RPMI8226 (cell line): ENCODE results near the gene TMEM132E.

Source experiments
- DNase-seq: peaks from one replicate; pipeline ENCODE4 v3.0.0-alpha.2; 2015

TMEM132E gene

GRCh38 chr17:34637041-34637547, 57.7 kb downstream of the TMEM132E start:
- DNase-seq: no peak

GRCh38 chr17:34637548-34638525, 58.5 kb downstream of the TMEM132E start:
- peak; percentile 85 for DNase-seq

GRCh38 chr17:34638526-34639260, 59.3 kb downstream of the TMEM132E start:
- no peak for DNase-seq

DNA sequence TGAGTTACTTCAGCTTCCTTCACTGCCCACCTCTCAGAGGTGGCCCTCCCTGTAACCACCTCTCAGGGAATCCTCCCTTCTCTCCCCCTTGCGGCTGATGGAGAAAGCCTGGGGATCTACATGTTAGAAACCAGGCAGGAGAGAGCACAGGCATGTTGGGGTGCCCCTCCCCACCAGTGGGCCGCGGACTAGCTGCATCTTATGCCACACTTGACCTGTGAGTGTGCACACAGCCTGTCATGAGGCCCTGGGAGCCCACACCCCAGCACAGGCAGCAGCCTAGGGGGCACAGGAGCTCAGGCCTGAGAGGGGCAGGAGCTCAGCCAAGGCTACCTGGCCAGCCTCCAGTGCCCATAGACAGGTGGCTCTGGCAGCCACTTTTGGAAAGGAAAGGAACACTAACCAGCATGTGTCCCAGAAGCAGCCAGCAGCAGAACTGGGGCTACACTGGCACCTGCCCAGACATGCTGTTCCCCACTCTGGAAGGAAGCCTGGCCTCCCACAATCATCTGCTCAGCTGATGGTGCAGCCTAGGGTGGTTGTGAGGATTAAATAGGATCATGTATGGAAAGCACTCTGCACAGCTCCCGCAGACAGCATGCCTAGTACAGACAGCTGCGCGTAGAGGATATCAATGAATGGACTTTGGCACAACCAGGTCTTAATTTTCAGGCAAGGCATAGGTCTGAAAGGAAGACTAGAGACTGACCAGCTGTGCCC, 60.5 kb downstream of the TMEM132E start:
- DNase-seq: no peak

DNA sequence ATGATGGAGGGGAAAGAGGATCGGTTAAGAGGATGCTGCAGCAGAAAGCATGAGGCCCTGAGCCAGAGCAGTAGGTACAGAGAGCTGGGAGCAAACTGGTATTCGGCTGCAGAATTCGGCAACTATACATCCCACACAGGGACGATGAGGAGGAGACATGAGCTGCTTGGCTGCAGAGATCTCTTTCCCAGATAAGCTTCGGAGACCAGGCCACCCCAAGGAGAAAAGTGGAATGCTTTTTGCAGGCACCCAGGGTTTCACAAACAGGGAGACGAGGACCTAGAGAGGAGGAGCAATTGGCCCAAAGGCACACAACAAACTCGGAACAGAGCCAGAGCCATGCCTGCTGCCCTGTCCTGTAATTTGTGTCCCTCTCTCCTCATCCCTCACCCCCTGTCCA, 62.0 kb downstream of the TMEM132E start:
- DNase-seq: no peak

DNA sequence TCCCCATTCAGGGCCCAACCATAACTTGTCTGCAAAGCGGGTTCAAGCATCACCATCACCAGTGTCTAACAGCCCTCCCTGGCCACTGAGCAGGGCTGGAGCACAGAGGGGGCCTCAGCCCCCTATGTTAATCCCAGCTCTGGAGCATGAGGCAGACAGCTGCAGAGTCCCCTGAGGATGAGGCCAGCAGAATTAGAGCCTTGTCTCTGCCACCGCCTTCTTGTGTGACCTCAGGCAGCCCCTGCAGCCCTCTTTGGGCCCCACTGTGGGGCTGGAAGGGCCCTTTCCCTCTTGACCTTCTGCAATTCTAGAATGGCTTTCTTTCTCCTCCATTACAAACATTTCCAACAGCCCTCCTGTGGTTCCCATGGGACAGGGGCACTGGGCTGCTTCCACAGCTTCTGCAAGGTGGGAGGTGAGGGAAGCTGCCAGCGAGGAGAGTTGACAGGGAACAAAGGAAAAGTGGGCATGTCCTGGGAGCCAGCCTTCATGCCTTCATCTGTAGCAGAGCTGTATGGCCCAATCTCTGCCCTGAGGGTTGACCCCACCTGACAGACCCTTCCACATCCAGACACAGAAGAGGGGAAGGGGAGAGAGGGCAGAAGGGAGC, 65.7 kb downstream of the TMEM132E start:
- DNase-seq: no peak

DNA sequence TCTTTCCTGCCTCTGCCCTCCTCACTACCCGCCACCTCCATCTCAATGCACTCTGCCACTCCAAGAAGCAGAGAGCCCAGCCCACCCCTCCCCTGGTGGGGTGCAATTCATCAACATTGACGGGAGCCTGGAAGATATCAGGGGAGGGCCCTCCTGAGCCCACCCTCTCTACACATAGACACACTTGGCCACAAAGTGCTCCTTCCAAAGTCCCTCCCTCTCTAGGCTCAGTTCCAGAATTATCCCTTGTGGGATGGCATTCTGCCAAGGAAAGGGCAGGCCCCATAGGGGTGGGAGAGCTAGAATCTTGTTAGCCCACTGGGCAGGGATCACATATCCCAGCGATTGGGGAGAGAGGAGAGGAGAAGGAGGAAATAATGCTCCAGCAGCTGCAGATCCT, 66.2 kb downstream of the TMEM132E start:
- peak; percentile 15 for DNase-seq

DNA sequence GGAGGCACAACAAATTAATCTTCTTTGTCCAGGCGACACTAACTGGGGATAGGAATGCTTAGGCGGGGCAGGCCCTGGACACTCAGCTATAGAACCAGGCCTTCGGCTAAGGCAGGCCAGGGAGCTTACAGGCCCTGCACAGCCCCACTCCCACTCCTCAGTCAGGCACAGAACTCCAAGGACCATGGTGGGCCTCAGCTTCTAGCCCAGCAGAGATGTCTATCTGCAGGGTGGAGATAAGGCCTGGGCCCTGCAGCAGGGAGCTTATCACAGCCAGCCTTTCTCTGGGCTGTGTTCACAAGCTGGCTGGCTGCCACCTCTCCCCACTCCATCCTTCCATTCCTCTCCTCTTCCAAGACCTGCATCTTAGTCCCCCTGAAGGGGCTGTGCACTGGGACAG, 68.1 kb downstream of the TMEM132E start:
- no peak for DNase-seq

DNA sequence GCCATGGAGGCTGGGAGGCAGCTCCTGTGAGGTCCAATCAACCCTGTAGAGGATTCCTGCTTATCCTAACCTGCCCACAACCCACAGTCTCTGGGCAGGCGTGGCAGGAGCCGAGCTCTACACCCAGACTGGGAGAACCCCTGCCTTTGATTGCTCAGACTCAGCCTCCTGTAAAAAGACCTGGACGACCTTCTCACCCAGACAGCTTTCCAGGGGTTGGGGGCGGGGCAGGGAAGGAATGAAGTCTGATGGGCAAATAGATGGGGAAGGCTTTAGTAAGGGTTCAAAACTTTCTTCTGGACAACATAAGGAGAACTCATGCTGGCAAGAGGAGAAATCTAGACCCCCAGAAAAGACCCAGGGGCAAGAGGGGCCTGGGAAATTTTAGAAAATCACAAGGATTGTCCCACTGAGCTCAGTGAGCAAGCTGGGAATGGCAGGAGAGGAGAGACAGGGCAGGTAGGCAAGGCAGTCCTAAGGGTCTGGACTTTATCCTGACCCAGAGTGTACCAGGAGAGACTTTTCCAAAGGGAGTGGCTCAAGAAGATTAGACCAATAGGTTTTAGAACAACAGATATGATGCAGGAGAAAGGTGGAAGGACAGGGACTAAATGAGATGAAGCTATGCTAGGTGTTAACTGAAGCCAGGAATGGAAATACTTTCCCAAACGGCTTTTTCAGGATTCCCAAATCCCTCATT, 70.8 kb downstream of the TMEM132E start:
- DNase-seq: no peak

GRCh38 chr17:34651402-34651811, 72.0 kb downstream of the TMEM132E start:
- no peak for DNase-seq

- DNase-seq: no peak
Measured at GRCh38 chr17:34652021-34652555, 72.7 kb downstream of the TMEM132E start.

DNA sequence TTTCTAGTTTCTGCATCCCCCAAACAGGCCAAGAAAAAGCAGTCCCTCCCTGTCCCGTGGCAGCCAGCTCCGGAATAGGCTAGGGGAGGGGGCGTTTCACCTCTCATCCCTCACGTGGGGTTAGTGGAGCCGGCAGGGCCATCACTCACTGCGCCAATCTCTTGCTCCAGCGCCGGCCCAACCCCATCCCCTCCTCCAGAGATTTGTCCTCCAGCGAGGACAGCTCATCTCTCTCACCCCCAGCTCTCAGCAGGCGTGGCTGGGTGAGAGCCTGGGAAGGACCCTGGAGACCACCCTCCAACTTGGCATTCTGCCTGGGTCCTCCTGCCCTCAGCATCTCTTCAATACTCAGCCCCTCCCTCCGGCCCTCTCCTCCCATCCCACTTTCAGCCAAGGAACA, 74.1 kb downstream of the TMEM132E start:
- no peak for DNase-seq

- DNase-seq: no peak
Measured at GRCh38 chr17:34654276-34654880, 75.0 kb downstream of the TMEM132E start.

- no peak for DNase-seq
Measured at GRCh38 chr17:34654881-34655276, 75.5 kb downstream of the TMEM132E start.

DNA sequence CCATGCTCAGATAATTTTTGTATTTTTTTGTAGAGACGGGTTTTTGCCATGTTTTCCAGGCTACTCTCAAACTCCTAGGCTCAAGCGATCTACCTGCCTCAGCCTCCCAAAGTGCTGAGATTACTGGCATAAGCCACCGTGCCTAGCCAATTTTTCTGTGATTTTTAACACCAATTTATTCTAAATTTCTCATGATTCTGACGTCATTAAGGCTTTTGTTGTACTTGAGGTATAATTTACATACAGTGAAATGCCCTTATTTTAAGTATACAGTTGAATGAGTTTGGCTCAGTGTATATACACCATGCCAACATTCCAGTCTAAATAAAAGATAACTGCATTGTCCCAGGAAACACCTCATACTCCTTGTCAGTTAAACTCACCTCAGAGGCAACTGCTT, 77.4 kb downstream of the TMEM132E start:
- no peak for DNase-seq

DNA sequence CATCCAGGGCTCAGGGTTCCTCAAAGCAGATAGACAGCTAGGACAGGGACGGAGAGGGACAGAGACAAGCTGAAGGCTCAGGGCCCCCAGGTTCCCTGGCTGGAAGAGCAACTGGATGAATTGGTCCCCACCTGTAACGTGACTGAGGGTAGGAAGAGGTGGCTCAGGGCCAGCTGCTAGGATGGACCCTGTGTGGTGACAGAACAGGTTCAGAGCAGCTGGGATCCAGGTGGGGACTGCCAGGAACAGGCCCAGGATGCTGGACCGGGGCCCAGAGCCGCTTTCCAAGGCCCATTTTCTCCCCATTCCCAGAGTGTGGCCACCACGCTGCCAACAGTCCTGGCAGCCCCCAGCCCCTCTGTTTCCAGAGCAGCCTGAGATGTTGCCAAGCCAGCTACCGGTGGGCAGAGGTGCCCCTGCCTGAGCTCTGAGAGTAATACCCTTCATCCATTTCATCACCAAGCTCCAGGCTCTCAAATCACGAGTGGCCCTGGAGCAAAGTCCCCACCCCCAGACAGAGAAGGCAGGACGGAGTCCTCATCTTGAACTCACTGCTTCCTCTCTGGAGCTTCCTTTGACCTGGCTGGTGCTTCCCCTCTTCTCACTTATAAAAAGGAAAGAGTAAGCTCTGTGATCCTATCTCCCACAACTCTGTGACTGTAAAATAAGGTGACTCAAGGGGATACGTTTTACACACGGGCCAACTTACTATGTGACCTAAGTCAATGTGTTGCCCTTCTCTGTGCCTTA, 79.6 kb downstream of the TMEM132E start:
- DNase-seq: no peak

DNA sequence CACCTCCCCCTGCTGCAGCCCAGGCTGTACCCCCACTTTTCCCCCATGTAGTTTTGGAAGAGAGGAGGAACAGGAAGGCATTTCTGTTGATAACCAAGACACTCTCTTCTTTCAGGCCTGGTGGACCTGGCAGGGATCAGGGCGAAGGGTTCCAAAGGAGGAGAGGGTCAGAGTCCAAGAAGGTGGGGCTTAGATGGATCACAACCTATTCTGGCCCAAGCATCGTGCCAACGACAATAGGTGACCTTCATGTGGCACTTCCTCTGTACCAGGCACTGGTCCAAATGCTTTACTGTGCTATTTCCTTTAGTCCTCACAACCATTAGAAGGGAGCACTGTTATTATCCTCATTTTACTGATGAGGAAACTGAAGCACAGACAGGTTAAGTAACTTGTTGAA, 84.3 kb downstream of the TMEM132E start:
- DNase-seq: no peak

DNA sequence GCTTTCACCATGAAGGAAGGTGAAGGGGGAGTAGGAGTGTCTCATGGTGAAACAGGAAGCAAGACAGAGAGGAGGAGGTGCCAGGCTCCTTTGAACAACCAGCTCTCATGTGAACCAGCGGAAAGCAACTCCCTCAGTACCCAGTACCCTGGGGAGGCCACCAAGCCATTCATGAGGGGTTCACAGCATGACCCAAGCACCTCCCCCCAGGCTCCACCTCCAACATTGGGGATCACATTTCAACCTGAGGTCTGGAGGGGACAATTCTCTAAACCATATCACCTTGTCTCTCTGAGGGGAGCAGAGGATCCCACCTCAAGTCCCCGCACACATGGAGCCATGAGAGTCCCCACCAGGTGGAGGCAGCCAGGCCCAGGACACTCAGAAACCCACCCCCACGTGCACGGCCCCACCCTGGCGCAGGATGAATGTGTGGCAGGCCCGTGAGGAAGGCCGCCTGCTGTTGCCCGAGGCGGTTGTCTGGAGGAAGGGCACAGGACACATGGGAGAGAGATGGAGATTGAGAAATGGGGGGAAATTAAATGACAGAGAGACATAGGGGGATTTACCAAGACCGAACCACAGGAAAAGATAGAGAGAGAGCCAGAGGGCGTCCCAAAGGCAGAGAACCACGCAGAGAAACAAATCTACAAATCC, 85.9 kb downstream of the TMEM132E start:
- DNase-seq: no peak

GRCh38 chr17:34665819-34666763, 86.7 kb downstream of the TMEM132E start:
- no peak for DNase-seq
